OCI-LY7 (cell line): Measurements from ENCODE around the gene EIF3D. TPM values are rescaled to one million over a fixed set of nuclear protein-coding genes. Genes with fewer than 3 reads are reported as not detected.
A peak's percentile ranks its signal among the peaks of the same experiment; 100 is the strongest.

ENCODE experiments used
- BruUV-seq: library from RNA; stranded (reverse); fragments of 400-500 nt; replicated peaks from 2 replicates; lab custom pipeline; 2021; lab: Mats Ljungman, UMichigan
- CTCF ChIA-PET: fragments of 300-600 bp; sonication (Branson Sonifier 250); formaldehyde crosslinking; loops from one replicate; lab custom pipeline; 2022; ENCODE audit warnings: antibody characterized with exemption; ENCODE audit not compliant: unreplicated experiment; lab: Charles Lee
- POLR2A ChIA-PET: fragments of 300-600 bp; sonication (Branson Sonifier 250); formaldehyde crosslinking; loops from one replicate; lab custom pipeline; 2022; ENCODE audit warnings: antibody characterized with exemption; lab: Charles Lee
- DNase-seq: peaks from one replicate; pipeline ENCODE4 v3.0.0-alpha.2; 2015; ENCODE audit warnings: low spot score
- H2AFZ ChIP-seq: fragments of 200-600 bp; sonication (generic), shearing (Covaris generic); 2 replicates; pipeline ENCODE4 v1.6.1; 2014; ENCODE audit warnings: mild to moderate bottlenecking, antibody characterized with exemption, low read length, moderate library complexity
- H3K27ac ChIP-seq: fragments of 200-600 bp; sonication (generic); 2 replicates; pipeline ENCODE4 v1.5.1; 2014; ENCODE audit warnings: mixed run types, low read depth, mild to moderate bottlenecking, moderate library complexity, low read length, inconsistent platforms; ENCODE audit not compliant: poor library complexity, severe bottlenecking
- H3K36me3 ChIP-seq: fragments of 200-600 bp; sonication (generic); 2 replicates; pipeline ENCODE4 v1.6.1; 2014; ENCODE audit warnings: mild to moderate bottlenecking, antibody characterized with exemption, low read length, moderate library complexity, mixed read lengths; ENCODE audit not compliant: insufficient read depth
- H3K4me1 ChIP-seq: fragments of 200-600 bp; sonication (generic); 2 replicates; pipeline ENCODE4 v1.5.1; 2014; ENCODE audit warnings: mild to moderate bottlenecking, low read length; ENCODE audit not compliant: insufficient read depth, poor library complexity, severe bottlenecking
- H3K4me2 ChIP-seq: fragments of 200-600 bp; sonication (generic); 2 replicates; pipeline ENCODE4 v1.6.1; 2014; ENCODE audit warnings: mild to moderate bottlenecking, low read length
- H3K4me3 ChIP-seq: fragments of 200-600 bp; sonication (generic); 2 replicates; pipeline ENCODE4 v1.5.1; 2014; ENCODE audit warnings: mild to moderate bottlenecking, low read depth, low read length; ENCODE audit not compliant: poor library complexity, severe bottlenecking
- H3K79me2 ChIP-seq: fragments of 200-600 bp; sonication (generic); 2 replicates; pipeline ENCODE4 v1.6.1; 2016; ENCODE audit warnings: low read depth, mild to moderate bottlenecking, low read length, moderate library complexity, mixed read lengths; ENCODE audit not compliant: insufficient read depth
- H3K9me2 ChIP-seq: fragments of 200-600 bp; sonication (generic); 2 replicates; pipeline ENCODE4 v1.6.1; 2016; ENCODE audit warnings: mild to moderate bottlenecking, low read length, mixed read lengths; ENCODE audit not compliant: insufficient read depth
- H3K9me3 ChIP-seq: fragments of 200-600 bp; sonication (generic); 2 replicates; pipeline ENCODE4 v1.6.1; 2014; ENCODE audit warnings: mild to moderate bottlenecking, mixed run types, low read length, mixed read lengths
- H4K20me1 ChIP-seq: fragments of 200-600 bp; sonication (generic); 2 replicates; pipeline ENCODE4 v1.6.1; 2014; ENCODE audit warnings: mild to moderate bottlenecking, antibody characterized with exemption, low read length, moderate library complexity, mixed read lengths; ENCODE audit not compliant: insufficient read depth
- CTCF ChIP-seq: fragments of 200-600 bp; sonication (generic); conservative IDR thresholded peaks from 2 replicates; pipeline ENCODE4 v1.5.1; 2014; ENCODE audit warnings: mild to moderate bottlenecking, antibody characterized with exemption, low read length, moderate library complexity, mixed read lengths
- EZH2phosphoT487 ChIP-seq: fragments of 200-600 bp; sonication (generic); IDR thresholded peaks from 2 replicates; pipeline ENCODE4 v1.6.1; 2018; ENCODE audit warnings: low read depth, borderline replicate concordance, mild to moderate bottlenecking, mixed run types, antibody characterized with exemption, low read length, moderate library complexity, mixed read lengths
- intact Hi-C: fragments of 100-400 bp; cut with micrococcal nuclease; formaldehyde crosslinking; loops from one replicate; pipeline ENCODE4 v1.10.0; 2022; ENCODE audit not compliant: unreplicated experiment
- total RNA-seq, 2 experiments: library from RNA; depleted of rRNA in 1 of 2; stranded (reverse); fragments of >200 nt in 1 of 2; shearing (Covaris generic) in 1 of 2; gene quantifications; 2 replicates each; pipeline ENCODE4 v1.2.3, GENCODE V29; 2014 to 2022

EIF3D gene
- total RNA-seq, 2 experiments from 2014 or later = 223 to 270 TPM

- TF ChIP-seq CTCF (no peak), EZH2phosphoT487 (no peak)
- Histone ChIP-seq H3K4me2 (no peak overlapping the region), H3K79me2 (no peaks in the 10 kb centered on the region), H3K36me3 (no peaks in the 10 kb centered on the region), H3K9me3 (no peaks in the 10 kb centered on the region), H3K4me3 (no peak overlapping the region), H2AFZ (no peak overlapping the region), H3K9me2 (no peaks in the 10 kb centered on the region), H3K4me1 (peaks cover 18% of the 10 kb centered on the region), H4K20me1 (no peaks in the 10 kb centered on the region), H3K27ac (no peak overlapping the region)
- intact Hi-C loops = loop anchor here (1.0 to 10.0 kb wide), 5 partner anchors 78 to 432 kb away; no protein-coding TSS in a partner anchor
- CTCF ChIA-PET = no interaction called here
- POLR2A ChIA-PET = no interaction called here
- DNase-seq = no peak
- BruUV-seq = no TSS peak
Measured at GRCh38 chr22:36546932-36547331, 18.0 kb upstream of the EIF3D start.

- no peaks in the 10 kb centered on the region for H3K79me2 ChIP-seq
- no peaks in the 10 kb centered on the region for H3K36me3 ChIP-seq
- ChIA-PET POLR2A (no interaction called here), CTCF (no interaction called here)
- intact Hi-C loops = loop anchor here (1.0 to 10.0 kb wide), 5 partner anchors 79 to 433 kb away; no protein-coding TSS in a partner anchor
- no peaks in the 10 kb centered on the region for H4K20me1 ChIP-seq
- TF ChIP-seq CTCF (peak; percentile 80), EZH2phosphoT487 (no peak)
- H3K9me3 ChIP-seq = no peaks in the 10 kb centered on the region
- peak; percentile 67 for DNase-seq
- H3K9me2 ChIP-seq = no peaks in the 10 kb centered on the region
- no peak overlapping the region for H3K27ac ChIP-seq
- peaks cover 12% of the 10 kb centered on the region for H3K4me1 ChIP-seq
- H3K4me2 ChIP-seq = peak overlapping the region; percentile 13; the same call in 1 of the 2 replicates
- H3K4me3 ChIP-seq = no peak overlapping the region
- no TSS peak for BruUV-seq
- H2AFZ ChIP-seq = no peak overlapping the region
Measured at GRCh38 chr22:36546092-36546804, 17.3 kb upstream of the EIF3D start.

GRCh38 chr22:36544107-36544620, 15.2 kb upstream of the EIF3D start:
- ChIA-PET CTCF (no interaction called here), POLR2A (no interaction called here)
- Histone ChIP-seq H3K4me3 (no peak overlapping the region), H3K9me3 (no peaks in the 10 kb centered on the region), H3K9me2 (no peaks in the 10 kb centered on the region), H3K4me2 (no peak overlapping the region), H3K4me1 (peaks cover 8% of the 10 kb centered on the region), H2AFZ (no peak overlapping the region), H4K20me1 (no peaks in the 10 kb centered on the region), H3K79me2 (no peaks in the 10 kb centered on the region), H3K27ac (no peak overlapping the region), H3K36me3 (no peaks in the 10 kb centered on the region)
- TF ChIP-seq EZH2phosphoT487 = no peak
- intact Hi-C loops = loop anchor here (10.0 kb wide), 1 partner anchor 81 kb away; no protein-coding TSS in a partner anchor
- no TSS peak for BruUV-seq
- no peak for DNase-seq
